Posterior cingulate gyrus (tissue), 11 donors: ENCODE results near the gene LRRC28.

Experiments
- DNase-seq, 10 donors: peaks; one replicate each; pipeline versions ENCODE4 v3.0.0 to v3.0.0-alpha.2; 2020 to 2021; ENCODE audit warnings: mixed read lengths in 3 of 10
- intact Hi-C: fragments of 100-400 bp; cut with DNase I; formaldehyde crosslinking; loops from one replicate; pipeline ENCODE4 v1.15.1; 2023

Gene LRRC28

DNA sequence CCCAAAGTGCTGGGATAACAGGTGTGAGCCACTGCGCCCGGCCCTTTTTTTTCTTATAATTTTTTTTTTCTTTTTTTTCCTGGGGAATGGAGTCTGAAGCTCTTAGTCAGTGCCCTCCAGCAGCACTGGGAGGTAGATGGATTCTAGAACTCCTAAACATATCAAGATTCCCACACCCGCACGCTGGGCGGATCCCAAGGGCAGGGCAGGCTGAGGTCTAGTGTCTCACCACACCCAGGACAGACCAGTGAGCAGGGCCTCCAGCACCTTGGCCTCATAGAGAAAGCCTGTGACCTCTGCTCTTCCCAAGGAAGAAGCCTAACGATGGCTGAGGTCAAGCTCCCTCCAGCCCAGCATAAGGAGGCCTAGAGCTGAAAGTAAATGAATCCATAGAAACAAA lies 160.8 kb downstream of the LRRC28 start:
- peak in 1 of 10 donors; percentile 72 for DNase-seq
- intact Hi-C loops: no loop called here

GRCh38 chr15:99412626-99413025 lies 161.3 kb downstream of the LRRC28 start:
- peak in 1 of 10 donors; percentile 56 for DNase-seq
- intact Hi-C loops: no loop called here

DNA sequence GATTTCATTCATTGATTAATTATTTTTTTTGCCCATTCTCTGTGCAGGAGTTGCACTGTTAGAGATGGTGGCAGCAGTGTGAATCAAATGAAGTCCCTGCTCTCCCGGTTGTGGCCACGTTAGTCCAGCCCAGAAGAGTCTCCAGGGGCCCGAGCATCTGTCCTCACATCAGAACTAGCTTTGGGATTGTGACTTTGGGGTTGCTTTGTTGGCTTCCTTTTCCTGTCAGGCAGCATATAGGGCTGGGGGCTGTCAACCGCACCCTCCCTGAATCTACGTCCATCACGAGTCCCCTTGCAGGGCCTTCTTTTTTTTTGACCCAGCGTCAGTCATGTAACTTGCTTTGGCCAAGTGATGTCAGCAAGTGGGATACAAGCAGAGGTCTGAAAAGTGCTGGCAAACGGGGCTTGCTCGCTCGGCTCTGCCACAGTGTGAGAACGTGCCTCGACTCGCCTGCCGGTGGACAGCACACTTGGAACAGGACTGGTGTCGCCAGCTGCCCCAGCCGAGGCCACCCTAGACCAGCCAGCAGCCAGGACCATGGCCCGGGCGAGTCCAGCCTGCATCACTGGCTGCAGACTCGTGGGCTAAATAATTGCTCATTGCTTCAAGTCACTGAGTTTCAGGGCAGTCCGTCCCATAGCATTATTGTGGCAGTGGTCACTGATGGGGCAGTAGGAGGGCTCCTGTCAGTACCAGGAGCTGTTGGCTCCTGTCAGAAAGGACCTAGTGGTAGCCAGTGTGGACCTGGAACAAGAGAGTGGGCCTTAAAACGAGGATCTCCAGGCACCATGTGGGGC lies 162.9 kb downstream of the LRRC28 start:
- intact Hi-C loops: no loop called here
- DNase-seq: peak in 2 of 10 donors; percentile 72 to 73

DNA sequence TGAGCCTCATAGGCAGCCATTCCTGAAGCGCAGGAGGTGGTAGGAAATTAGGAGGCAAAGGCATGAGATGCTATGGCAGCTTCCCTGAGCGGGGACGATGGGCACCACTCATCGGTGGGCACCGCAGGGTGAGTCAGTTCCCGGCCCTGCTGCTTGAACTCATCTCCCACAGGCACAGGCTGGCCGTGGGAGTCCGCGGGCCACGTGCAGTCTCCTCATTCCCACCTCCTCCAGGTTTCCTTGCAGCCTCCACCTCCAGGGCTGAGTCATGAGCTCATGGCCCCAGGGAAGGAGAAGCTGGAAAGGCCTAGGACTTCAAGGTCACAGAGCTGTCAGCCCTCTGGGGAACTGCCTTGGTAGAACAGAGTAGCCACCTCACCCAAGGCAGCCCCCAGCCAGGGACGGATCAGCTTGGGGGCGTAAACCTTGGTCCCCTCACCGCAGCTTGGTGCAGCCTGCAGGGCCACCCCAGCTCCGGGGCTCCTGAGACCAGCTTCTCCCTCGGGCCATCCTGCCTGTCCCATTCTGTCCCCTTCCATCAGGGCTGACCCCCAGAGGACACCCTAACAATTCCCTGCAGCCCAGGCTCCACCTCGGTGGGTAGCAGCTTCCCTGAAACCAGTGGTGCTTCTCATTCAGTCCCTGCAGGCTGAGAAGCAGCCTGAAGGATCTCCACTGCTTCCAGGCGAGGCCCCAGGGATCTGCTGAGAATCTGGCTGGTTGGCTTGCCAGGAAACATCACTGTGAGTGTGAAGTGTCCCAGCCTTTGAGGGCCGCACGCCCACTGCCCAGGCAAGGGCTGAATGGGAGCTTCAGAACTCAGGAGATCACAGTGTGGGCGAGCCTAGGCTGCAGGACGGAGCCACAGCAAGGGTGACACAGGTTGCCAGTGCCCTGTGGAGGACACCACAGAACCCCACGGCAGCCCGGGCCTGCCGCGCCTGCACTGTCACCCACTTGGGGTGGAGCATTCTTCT lies 163.8 kb downstream of the LRRC28 start:
- peak in 6 of 10 donors; percentile 41 to 93 (median 80) for DNase-seq
- intact Hi-C loops: no loop called here

DNA sequence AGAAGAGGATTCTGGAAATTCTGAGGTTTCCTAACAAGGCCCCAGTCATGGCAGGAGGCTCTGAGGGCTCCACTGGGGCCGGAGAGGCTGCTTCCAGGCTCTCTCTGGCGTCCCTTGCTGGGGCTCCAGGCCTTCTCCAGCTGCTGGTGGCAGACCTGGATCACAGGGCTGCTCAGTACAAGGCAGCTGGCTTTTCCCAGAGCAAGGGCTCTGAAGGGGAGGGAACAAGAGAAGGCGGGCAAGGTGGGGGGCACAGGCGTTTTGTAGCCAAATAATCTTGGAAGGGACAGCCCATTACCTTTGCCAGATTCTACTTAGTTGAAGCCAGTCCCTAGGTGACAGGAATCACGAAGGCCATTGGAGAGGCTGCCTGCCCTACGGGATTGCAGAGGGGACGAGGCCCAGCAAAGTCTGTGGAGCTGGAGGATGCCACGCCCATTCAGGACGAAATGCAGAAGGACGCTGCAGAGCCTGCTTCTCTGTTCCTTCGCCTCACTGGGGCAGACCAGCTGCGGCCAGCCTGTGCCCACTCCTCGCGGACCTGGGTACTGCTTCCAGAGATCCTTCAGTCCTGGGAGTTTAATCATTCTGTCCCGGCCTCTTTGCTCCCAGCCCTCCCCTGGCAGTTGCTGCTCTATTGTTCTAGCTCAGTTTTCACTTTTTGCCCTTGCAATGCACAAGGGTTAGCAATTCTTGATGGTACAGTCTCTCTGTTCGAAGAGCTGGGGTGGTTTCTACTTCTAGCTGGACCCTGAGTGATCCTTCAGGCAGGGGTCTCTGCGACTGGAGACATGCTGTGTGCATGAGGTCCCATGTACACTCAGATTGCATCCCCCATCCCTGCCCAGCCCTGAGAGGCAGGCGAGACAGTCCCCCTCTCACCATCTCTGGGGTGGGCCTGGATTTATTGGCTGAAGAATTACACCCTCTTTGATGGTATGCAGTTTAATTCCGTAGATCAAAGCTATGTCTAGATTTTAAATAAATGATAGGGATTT lies 165.2 kb downstream of the LRRC28 start:
- peak in 1 of 10 donors; percentile 76 for DNase-seq
- intact Hi-C loops: no loop called here

DNA sequence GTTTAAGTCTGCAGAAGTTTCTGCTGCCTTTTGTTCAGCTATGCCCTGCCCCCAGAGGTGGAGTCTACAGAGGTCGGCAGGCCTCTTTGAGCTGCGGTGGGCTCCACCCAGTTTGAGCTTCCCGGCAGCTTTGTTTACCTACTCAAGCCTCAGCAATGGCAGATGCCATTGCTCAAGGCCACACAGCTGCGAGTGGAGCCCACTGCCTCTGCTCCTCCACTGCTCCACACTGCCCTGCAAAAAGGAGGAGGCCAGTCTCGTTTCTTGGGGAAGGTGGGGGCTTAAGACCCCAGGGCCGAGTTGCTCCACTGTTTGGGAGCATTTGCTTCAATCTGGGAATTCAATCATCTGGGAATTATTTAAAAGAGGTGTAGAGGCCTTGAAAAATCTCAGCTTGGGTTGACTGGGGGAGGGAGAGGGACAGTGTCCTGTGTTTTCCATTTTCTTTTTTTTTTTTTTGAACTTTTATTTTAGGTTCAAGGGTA lies 169.9 kb downstream of the LRRC28 start:
- intact Hi-C loops: no loop called here
- peak in 1 of 10 donors; percentile 4 for DNase-seq

DNA sequence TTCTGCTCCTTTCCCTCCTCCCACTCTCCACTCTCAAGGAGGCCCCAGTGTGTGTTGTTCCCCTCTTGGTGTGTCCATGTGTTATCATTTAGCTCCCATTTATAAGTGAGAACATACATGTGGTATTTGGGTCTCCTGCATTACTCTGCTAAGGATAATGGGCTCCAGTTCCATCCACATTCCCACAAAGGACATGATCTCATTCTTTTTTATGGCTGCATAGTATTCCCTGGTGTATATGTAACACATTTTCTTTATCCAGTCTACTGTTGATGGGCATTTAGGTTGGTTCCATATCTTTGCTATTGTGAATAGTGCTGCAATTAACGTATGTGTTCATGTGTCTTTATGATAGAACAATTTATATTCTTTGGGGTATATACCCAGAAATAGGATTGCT lies 170.5 kb downstream of the LRRC28 start:
- intact Hi-C loops: no loop called here
- no peak for DNase-seq

GRCh38 chr15:99423186-99424130 lies 172.2 kb downstream of the LRRC28 start:
- intact Hi-C loops: no loop called here
- DNase-seq: peak in 2 of 10 donors; percentile 41 to 72

DNA sequence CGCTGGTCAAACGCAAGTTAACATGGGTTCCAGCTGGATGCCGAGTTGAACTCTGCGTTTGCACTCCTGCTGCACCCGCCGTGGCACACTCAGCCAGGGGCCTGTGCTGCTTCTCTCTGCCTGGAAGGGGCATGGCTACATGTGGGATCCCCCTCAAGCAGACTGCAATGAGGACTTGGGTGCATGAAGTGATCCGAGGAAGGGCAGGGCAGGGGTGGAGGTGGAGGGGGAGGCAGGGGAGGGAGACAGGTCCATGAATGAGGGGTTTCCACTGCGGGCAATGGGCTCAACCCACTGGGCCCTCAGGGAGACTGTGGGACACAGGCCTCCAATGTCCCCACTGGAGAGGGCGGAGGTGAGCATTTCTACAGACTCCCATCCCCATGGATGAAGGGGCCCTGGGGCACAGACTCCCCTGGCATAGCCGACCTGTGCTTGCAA lies 172.9 kb downstream of the LRRC28 start:
- intact Hi-C loops: no loop called here
- DNase-seq: peak in 2 of 10 donors; percentile 61 to 62

- intact Hi-C loops: no loop called here
- DNase-seq: peak in 2 of 10 donors; percentile 20 to 83
These were observed 173.8 kb downstream of the LRRC28 start for GRCh38 chr15:99424978-99425656.

DNA sequence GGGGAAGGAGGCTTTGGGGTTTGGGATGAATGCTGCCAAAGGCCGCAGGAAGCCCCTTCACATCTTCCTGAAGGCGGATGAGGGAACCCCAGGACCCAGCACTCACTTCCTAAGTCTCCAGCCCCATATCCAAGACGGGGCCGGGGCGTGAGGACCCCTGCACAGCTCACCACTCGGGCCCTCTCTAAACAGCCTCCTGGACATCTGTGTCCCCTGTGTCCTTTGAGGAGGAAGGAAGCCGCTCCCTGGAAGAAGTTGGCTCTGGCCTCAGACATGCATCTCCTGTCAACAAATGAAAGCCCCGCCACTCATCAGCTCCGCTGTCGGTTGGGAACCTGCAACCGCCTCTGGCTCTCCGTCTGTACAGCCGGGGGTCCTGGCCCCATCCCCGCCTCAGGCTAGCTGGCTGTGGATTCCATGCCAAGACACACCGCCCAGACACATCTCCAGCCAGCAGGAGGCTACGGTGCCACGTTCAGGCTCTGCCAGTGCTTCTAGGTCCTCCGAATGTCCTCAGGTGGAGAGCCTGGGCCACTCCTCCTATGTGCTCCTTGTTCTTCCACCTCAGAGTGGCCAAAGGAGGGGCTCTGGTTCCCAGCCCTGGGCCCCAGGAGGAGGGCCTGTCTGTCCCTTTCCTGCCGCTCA lies 174.5 kb downstream of the LRRC28 start:
- peak in 2 of 10 donors; percentile 56 to 71 for DNase-seq
- intact Hi-C loops: no loop called here

DNA sequence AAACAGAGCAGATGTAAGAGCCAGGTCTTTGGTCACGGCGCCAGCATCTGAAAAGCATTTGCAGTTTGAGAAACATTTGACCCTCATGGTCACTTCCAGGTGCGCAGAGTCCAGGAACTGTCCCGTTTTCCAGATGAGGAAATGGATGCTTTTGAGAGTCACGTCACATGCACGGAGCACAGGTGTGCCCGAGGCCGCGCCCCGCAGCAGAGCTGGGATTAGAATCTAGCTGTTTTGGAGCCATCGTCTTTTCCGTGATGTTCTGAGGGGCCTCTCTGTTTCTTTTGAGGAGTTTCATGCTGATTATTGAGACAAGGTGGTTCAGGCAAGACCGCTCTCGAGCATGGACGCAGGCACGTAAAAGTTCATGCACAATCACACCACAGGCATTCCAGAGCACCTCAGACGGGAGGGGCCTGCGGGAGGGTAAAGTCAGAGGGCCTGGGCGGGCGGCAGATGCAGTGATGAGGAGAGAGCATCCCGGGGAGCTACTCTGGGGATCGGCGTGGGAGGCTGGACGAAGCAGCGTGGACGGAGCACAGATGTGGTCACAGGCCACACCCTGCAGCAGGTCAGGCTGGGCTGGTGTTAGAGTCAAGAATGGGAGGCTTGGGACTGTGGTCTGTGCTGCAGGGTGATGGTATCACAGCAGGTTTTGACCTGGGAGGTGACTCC lies 175.3 kb downstream of the LRRC28 start:
- intact Hi-C loops: no loop called here
- DNase-seq: peak in 2 of 10 donors; percentile 32 to 57

DNA sequence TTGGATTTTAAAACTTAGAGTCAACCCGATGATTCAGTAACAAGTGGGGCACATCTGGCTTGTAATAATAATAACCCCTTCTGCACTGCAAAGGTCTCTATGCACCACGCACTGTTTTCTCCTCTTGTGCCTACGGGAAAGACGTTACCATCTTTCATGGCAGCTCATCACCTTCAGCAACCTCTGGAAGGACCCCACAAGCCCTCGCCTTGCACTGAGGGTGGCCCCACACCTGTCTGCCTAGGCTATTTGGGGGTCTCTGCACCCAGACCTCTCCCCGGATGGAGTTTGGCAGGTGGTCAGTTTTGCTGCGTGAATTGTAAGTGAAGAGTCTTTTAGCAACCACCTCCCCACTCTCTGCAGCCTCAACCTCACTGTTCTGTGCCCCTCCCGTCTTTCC lies 175.9 kb downstream of the LRRC28 start:
- intact Hi-C loops: no loop called here

GRCh38 chr15:99427668-99428361 lies 176.5 kb downstream of the LRRC28 start:
- peak in 2 of 10 donors; percentile 24 to 38 for DNase-seq
- intact Hi-C loops: no loop called here

More for the DNA sequence above, 175.9 kb downstream of the LRRC28 start:
- peak in 2 of 10 donors; percentile 5 for DNase-seq

DNA sequence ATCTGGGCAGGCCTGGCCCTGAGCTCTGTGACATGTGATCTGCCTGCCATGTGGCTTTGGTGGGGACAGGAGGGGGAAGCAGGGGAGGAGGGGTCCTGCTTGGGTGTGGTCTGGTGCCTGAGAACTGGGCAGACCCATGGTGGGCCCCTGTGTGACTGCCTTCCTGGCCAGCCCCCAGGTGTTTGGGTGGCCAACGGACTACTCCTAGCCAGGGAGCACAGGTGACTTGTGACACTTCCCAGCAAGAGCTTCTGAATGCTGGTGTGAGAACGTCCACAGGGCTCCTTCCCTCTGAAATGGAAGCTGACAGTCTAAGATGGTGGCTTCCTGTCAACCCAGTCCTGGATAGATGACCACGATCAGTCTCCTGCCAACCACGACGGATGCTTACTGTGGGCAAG lies 178.4 kb downstream of the LRRC28 start:
- intact Hi-C loops: no loop called here
- peak in 3 of 10 donors; percentile 1 to 62 (median 43) for DNase-seq

- peak in 3 of 10 donors; percentile 3 to 73 (median 48) for DNase-seq
These were observed 179.7 kb downstream of the LRRC28 start for GRCh38 chr15:99430881-99431401.

More at GRCh38 chr15:99430881-99431401, 179.7 kb downstream of the LRRC28 start:
- intact Hi-C loops: no loop called here
